SW 1271 (cell line): ENCODE measurements around the gene WWOX.

ENCODE experiments used
- DNase-seq, 2 experiments: peaks; one replicate each; lab custom pipeline; 2025; lab: John Stamatoyannopoulos, UW

WWOX gene

DNA sequence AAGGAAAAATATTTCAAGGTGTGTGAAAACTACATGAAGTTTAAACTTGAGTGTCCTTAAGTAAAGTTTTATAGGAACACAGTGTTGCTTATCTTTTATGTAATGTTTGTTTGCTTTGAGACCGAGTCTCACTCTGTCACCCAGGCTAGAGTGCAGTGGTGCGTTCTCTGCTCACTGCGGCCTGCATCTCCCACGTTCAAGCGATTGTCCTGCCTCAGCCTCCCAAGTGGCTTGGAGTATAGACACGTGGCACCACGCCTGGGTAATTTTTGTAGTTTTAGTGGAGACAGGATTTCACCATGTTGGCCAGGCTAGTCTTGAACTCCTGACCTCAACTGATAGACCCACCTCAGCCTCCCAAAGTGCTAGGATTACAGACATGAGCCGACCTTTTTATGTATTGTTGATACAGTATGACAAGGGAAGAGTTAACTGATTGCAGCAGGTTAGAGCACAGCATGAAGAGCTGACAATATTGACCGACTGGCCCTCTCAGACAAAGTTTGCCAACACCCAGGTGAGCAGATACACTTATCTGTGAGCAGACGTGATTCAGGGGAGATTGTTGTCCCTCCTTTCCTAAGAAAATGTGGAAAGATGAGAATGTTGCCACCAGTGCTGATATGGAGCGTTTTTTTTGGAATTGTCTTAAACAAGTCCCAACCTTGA is 373.7 kb downstream of the WWOX start:
- no peak for DNase-seq

DNA sequence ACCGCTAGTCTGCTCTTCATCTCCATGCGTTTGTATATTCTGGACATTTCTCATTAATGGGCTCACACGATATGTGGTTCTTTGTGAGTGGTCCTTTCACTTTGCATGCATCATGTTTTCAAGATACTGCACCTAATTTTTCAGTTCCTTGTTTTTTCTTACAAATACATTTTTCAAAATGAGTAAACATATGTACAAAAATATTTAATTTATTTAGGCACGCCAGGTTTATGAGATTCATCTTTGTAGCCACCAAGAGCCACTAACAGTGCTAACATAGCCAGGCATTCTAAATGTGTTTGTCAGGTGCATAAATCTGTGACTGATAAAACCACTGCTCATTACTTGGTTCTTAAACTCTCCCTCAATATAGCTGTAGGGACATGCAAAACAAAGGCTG is 375.3 kb downstream of the WWOX start:
- no peak for DNase-seq

DNA sequence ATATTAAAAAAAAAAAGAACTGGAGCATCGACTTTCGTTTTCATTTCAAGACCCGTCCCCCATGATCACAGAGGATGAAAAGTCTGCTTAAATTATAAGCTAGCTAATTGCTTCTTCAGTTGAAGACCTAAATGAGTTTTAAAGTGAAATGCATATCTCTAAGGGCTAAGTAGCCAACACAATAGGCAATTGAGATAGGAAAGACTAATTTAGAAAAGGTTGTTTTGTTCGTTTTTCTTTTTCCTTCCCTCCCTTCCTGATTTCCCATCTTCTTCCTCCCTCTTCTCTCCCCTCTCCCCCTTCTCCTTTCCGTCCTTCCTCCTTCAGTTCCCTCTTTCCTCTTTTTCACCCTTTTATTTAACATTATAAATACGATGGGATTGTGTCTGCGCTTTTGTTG is 377.2 kb downstream of the WWOX start:
- DNase-seq, result no peak

DNA sequence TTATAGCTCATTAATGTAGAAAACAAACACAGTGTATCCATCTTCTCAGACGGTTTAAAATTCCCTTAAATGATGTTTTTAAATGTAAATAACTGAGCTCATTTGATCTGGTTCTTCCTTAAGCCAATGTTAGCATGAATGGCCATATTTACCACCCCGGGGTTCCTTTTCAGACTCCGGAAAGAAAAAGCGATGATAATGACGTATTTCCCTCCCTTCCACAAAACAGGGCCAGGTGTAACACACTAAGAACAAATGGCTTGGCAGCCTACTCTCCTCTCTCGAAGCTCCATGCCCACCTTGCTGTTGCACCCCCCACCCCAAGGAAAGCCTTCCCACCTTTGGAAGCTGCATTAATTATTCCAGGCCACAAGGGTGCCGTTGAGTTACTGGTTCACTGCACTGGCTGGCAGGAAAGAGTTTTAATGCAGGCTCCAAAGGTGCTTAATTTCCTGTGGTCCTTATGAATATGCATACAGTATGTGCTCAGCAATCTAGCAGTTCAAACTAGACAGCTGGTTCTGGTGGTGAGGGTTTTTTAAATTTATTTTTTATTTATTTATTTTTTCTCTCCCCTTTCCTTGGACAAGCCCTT is 378.9 kb downstream of the WWOX start:
- no peak for DNase-seq

DNA sequence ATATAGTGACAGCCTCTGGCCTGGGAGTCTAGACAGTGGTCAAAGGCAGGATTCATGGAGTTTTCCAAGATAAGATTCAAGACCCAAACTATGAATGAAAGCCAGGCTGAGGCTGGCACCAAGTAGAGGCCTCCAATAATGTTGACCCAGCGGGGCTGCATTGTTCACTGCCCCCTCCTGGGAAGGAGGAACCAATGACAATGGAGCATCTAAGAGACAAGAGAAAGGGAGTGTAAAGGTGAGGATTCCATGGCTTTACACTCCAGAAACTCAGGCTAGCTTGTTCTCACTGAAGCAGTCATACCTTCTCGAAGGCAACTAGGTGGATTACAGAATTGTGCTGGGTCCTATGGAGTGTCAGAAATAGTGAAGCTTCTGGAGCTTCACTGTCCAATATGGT is 380.3 kb downstream of the WWOX start:
- DNase-seq, result no peak

DNA sequence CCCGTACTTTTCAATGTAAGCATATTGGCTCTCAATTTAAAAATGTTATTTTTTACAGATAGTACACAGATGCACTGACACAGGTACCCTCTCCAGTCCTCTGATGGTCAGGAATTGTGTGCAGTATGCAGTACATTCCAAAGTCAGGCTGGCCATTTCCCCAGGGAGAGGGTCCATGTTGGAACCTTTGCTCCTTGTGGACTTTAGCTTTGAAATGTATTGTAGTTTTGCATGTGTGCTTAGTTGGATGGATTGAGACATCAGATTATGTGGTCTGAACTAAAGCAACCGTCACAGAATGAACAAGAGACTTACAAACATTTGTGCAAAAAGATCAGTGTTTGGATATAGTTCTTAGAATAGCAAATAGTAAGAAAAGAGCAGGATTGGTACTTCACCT is 381.1 kb downstream of the WWOX start:
- no peak for DNase-seq

DNA sequence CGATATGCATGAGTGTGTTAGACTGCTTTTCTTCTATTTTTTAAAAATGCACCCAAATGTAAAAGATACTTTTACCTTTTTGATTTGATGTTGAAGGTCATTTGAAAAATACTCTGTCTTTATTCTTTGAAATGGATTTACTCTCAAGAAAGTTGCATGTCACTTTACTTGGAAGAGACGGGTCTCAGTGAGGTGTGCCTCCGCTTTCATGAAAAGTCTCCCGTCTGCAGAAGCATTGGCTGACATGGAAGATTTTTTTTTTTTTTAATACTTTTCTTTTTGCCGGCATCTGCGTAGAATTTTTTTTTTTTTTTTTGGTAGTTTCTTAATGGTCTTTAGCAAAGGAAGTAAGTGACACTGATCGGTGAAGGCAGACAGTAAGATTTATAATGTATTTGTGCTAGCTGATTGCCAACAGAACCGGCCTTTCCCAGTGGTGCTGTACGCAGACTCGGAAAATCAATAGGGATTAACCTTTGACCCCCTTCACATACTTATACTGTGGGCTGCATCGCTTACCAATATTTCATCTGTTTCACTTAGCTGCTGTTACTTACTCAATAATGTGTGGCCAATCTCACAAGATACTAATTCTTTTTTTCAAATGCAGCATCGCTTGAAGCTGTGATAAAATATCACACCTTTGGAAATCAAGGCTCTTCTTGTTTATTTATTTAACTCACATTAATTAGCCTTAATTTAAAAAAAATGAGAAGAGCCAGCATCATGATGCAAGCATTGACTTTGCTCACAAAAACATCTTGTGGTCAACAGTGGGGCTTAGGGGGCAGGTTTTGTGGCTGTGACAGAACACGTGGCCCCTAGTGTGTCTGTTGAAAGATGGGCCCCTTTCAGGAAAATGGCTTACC is 383.9 kb downstream of the WWOX start:
- DNase-seq, result no peak

DNA sequence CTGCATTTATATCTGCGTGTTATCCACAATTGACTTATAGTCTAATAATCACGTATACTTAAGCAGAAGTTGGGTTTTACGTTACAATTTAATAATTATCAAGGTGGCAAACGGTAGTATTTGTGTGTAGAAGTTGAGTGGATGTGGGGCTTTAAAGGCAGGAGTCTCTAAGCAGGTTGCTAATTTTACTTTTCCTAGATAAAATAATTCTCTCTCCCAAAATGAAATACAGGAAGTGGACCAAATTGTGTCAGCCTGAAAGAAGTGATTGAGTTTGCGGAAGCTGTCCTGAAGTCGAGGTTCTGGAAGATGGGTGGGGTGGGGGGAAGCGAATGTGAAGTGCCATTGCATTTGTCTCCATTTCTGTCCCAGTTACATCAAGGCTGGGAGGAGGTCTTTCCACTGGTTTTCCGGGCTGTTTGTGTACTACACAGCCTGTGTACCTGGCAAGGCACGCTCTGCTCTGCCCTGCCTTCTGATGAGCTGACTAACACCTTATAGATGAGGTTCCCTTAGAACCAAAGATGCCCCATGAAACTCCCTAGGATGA is 385.1 kb downstream of the WWOX start:
- no peak for DNase-seq

DNA sequence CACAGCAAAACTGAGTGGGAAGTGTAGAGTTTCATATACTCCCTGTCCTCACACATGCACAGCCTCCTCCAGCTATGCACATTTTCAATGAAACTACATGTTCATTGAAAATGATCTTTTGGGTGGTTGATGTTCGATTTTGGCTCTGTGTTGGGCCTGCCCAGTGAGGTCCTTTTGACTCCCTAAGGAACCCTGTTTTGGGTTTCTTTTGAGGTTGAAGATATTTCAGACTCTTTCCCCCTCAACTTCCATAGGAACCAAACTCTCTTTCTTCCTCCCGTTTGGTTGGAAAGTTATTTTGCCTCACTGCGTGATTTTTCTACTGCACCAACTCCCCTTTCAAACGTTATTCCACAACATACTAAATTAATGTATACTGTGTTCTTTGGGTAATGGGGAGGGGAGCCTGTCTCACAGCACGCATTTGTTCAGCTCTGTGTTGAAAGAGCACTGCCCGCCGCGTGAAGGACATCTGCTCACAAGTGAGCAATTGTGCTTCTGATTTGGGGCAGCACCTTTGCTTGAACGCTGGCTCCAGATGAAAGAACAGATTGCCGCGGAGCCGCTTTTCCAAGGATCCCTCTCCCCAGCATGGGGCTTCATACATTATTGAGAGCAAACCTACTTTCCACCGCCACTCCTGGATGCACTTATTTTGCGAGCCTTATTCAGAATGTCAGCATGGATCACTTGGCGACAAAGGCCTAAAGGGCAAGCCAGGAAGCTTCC is 385.9 kb downstream of the WWOX start:
- DNase-seq, result no peak

DNA sequence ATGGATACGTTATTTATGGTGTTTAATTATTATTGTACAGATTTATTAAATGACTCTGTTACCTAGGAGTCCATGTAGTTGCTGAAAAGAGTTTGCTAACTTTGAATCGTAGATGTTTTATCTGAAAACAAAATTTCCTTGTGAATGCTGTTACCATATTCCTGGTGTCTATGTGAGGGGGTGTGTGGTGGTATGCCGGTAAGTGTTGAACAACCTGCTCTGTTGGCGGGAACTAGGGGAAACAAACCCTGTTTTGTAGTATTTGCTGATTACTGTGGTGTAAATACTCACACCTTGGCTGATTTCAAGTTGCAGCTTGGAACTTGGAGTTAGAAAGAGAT is 386.4 kb downstream of the WWOX start:
- no peak for DNase-seq

DNA sequence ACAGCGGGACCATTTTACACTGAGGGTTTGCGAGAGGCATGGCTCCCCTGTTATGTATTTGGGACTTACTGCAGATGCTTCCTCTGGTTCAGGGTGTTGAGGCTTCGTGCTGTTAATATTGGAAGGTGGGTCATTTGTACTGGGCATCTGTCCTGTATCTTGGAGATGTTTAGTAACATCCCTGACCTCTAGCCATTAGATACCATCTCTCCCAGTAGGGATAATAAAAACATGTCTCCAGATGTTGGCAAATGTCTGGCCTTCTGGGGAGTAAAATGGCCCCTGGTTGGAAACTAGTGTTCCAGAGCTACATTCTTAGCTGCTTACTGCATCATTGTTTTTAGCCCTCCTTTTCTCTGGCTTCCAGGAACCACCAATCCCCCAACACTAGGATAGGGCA is 388.0 kb downstream of the WWOX start:
- DNase-seq, result no peak

DNA sequence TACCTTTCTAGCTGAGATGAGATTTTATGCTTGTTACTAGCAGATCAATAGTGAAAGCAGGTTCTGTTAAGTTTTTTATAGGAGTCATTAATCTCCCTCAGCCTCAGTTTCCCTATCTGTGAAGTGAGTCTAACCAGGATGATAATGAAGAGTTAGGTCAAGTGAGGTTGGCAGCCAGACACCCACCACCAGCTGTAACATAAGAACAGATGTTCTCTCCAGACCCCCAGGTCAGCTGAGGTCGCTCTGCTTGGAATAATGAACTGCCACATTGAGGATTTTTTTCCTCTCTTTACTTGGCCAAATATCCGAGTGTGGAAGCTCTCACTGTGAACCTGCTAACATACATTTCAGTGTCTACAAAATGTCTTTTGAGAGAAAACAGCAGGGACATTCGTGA is 389.6 kb downstream of the WWOX start:
- DNase-seq, result no peak

DNA sequence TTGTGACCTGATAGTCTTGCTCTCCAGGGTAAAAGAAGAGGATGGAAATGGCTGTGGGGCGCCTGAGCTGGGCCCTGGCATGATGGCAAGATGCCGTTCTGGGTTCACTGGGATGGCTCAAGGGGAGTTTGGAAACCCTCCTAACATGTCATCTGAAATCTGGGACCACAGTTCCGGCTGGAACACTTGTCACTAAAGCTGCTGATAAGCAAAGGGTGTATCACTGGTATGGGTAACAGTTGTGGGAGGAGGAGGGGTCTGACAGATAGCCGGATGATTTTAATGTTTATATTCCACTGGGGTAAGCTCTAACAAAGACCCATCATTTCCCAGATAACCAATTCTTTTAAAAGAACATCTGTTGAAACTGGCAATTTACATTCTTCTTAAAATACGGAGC is 390.2 kb downstream of the WWOX start:
- DNase-seq, result no peak

DNA sequence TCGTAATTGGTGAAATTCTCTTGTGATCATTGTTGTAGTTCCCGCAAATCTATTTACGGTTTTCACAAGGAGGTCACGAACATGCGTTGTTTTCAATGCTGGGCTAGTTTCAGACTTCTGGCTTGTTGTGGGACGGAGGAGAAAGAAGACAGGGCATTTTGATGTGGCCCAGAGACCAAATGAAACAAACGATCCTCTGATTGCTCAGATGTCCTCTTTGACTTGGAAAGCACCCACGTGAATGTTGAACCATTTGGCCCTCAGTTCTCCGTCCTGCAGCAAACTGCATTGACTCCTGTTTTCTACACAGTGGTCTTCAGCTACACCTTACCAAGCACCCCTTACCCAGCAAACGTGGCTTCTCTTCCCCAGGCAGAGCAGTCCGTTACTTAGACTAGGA is 391.0 kb downstream of the WWOX start:
- DNase-seq, result no peak

DNA sequence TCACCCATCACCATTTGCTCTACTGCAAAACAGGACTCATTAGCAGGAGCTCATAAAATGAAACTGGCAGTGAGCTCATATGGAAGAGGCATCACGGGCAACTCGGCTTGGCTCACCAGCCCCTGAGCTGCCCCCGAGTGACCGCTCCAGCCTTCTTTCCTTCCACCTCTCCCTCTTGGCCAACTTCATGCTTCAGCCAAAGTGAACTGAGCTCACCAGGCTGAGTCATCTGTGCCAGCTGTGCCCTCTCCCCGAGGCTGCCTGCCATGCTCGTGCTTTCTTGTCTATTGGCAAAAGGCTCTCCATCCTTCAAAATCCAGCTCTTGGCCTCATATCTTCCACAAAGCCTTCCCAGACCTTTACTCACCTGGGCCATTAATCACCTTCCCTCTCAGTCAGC is 391.4 kb downstream of the WWOX start:
- DNase-seq, result no peak

DNA sequence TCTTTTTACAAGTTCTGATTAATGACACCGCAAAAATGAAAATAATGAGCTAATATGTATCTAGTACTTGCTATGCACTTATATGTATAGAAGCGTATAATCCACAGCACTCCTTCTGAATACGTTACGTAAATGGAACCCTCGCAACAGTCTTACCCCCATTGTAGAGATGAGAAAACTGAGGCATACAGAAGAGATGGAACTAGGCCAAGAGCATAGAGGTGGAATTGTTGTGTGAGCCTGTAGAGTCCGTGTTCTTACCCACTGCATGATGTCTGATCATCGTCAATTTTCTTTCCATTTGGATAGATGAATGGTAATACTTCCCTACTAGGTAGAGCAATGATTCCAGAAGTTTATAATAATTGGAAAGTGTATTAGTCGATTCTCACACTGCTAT is 394.1 kb downstream of the WWOX start:
- no peak for DNase-seq

DNA sequence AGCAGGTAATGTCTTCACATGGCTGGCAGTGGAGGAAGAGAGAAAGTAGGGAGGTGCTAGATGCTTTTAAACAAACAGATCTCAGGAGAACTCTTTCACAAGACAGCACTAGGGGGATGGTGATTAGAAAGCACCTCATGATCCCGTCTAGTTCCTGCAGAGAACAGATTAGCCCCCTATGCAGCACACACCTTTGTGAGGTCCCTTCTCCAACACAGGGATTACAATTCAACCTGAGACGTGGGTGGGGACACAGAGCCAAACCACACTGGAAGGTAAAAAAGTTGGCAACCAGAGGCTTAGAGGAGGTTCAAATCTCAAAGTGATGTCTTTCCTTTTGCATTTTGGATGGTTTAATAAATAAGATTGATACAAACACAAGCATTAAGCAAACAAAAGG is 394.7 kb downstream of the WWOX start:
- no peak for DNase-seq

DNA sequence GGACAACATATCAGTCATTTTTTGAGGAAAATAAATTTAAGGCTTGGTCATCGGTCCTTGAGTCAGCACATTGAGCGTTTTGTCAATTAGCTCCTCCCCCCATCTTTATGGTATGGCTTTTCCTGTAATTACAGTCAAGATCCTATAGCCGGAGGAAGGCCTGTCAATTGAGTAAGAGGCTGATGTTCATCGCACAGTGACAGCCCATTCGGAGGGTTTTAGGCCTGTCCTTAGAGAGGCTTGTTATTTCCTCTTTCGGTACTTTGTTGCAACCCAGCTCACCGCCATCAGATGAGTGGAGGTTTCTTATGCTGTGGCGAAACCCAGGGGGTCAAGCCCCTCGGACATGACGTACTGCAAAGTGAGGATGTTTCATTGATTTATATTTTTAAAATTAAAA is 395.2 kb downstream of the WWOX start:
- no peak for DNase-seq

DNA sequence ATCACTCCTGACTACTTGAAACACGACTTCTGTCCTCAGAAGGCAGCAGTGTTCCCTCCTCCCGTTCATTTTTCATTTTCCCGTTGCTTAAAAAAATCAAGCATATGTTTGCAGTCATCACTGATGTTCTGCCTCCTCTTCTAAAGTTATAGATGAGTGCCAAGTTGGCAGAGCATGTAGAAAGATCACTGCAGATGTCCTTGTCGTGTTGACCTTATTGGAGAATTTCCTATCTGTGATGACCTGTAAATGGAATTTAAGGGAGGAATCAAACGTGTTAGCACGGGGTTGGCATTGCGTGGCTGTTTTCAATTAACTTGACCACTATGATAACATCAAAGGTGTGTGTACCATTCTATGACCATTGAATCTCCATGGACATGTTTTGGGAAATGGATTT is 396.7 kb downstream of the WWOX start:
- DNase-seq, result no peak

DNA sequence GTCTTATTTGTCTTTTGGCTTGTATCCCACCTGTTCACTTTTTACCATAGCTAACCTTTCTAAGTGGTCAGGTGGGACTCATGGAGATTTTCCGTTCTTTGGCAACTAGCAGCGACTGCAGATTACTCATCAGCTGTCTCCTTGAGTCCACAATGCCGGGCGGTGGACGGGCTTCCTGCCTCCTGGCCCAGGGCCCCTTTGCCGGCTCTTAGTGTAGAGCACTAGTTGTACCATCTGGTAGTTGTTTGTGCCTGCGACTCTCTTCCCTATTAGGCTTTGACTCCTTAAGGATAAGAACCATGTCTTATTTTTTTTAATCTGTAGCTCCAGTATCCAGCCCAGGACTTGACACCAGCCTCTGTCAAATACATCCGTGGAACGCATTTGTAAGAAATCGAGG is 399.9 kb downstream of the WWOX start:
- DNase-seq, result no peak

DNA sequence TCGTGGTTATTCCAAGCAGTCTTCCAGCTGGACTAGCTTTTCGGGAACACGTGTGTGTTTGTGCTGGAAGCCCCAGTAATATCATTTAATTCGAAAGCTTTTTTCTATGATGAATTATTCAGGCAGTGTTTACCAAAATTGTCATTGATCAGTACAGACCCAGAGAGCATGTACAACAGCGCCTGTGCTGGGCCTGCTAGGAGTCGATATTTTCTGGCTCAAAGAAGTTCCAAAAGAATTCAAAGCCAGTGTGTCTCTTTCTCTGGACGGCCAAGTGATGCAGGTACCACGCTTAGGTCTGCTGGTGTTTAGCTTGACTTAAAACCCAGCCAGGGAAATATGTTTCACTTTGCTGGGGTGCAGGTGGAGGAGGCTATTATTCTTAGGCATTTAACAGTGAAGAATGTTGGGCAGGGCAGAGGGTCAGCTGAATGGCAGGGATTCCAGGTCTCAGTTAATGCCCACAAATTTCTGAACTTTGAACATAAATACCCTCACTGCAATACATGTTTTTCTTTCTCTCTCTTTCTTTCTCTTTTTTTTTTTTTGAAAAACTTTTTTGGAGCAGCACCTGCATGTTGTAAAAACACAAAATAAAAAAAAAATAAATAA is 401.3 kb downstream of the WWOX start:
- no peak for DNase-seq

DNA sequence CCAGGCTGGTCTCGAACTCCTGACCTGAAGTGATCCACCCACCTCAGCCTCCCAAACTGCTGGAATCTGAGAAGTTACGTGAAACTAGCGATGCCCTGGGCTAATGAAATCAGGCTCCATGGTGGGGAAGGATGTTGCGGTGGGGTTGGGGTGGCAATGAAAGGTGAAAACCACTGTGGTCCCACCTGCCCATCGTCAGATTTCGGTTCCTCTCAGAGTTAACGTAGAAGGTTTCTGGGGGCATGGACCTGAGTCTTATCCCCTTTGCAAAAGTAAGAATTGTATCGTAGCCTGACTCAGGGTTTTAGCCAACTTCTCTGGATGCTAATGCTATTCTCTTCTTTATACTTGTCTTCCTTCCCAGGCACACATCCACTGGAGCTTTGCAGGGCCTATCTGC is 402.3 kb downstream of the WWOX start:
- DNase-seq, result no peak
